K562 (cell line): ENCODE measurements around the gene MCC. TPM values are rescaled to one million over a fixed set of nuclear protein-coding genes. Genes with fewer than 3 reads are reported as not detected.

Experiments
- ATAC-seq: fragments of 200-7000 bp; cut with Tn5 transposase; 3 replicates; pipeline ENCODE4 v1.9.1; 2020; ENCODE audit warnings: moderate library complexity
- BruUV-seq: library from RNA; stranded (reverse); fragments of 400-500 nt; replicated peaks from 2 replicates; lab custom pipeline; 2021; lab: Mats Ljungman, UMichigan
- CTCF ChIA-PET: fragments of 300-600 bp; formaldehyde crosslinking; extraction: SDS; loops from one replicate; lab custom pipeline; 2021; ENCODE audit warnings: low intra/inter-chr PET ratio; lab: Yijun Ruan, JAX
- POLR2A ChIA-PET: fragments of 300-600, 350-650 bp; sonication (Branson Sonifier 250); formaldehyde crosslinking; extraction: SDS; loops from one replicate; lab custom pipeline; 2021; ENCODE audit warnings: antibody characterized with exemption, inconsistent platforms; lab: Yijun Ruan, JAX
- DNase-seq, 4 experiments: peaks; one replicate each; pipeline versions ENCODE4 v3.0.0 to v3.0.0-alpha.2; 2011 to 2018; ENCODE audit warnings: low spot score in 3 of 4, mixed read lengths in 3 of 4; ENCODE audit errors: extremely low read depth in 1 of 4
- FAIRE-seq: peaks from 2 replicates; lab custom pipeline; 2011; peaks lifted over from hg19 to GRCh38; lab: Jason Lieb, UNC
- H2AFZ ChIP-seq: 2 replicates; pipeline ENCODE4 v1.6.0; 2011; ENCODE audit warnings: low read depth, low read length, control low read depth, inconsistent platforms
- H3K27ac ChIP-seq: fragments of 200-600 bp; 3 replicates; pipeline ENCODE4 v1.8.0; 2011; ENCODE audit warnings: low read depth, mild to moderate bottlenecking, control low read depth, inconsistent platforms, low read length, moderate library complexity, mixed read lengths; ENCODE audit errors: extremely low read depth
- H3K27me3 ChIP-seq, 2 experiments: fragments of 300-600 bp in 1 of 2; 2 replicates in 1 of 2; 3 replicates in 1 of 2; pipeline versions ENCODE4 v1.6.0 to v1.8.0; 2011; ENCODE audit warnings: inconsistent platforms in 2 of 2, low read length in 2 of 2, mild to moderate bottlenecking in 1 of 2, mixed read lengths in 1 of 2, moderate library complexity in 1 of 2; ENCODE audit not compliant: control insufficient read depth in 2 of 2, insufficient read depth in 2 of 2
- H3K36me3 ChIP-seq: fragments of 300-600 bp; 3 replicates; pipeline ENCODE4 v1.8.0; 2011; ENCODE audit warnings: mild to moderate bottlenecking, low read length, inconsistent platforms; ENCODE audit not compliant: control insufficient read depth, insufficient read depth
- H3K4me1 ChIP-seq, 2 experiments: fragments of 200-600 bp in 1 of 2; replicated peaks in 1 of 2; 2 replicates in 1 of 2; 3 replicates in 1 of 2; pipeline versions ENCODE4 v1.5.1 to v1.8.0; 2011; ENCODE audit warnings: inconsistent platforms in 2 of 2, low read length in 2 of 2, mild to moderate bottlenecking in 1 of 2, mixed read lengths in 1 of 2, moderate library complexity in 1 of 2; ENCODE audit not compliant: control insufficient read depth in 2 of 2, insufficient read depth in 2 of 2
- H3K4me2 ChIP-seq: 2 replicates; pipeline ENCODE4 v1.6.1; 2011; ENCODE audit warnings: low read length, control low read depth, inconsistent platforms, mixed read lengths; ENCODE audit not compliant: insufficient read depth
- H3K4me3 ChIP-seq: fragments of 200-600 bp; sonication (generic), shearing (Covaris generic); 2 replicates; pipeline ENCODE4 v1.5.1; 2016; ENCODE audit warnings: control low read depth, inconsistent platforms
- H3K79me2 ChIP-seq: fragments of 200-600 bp; 3 replicates; pipeline ENCODE4 v1.8.0; 2011; ENCODE audit warnings: low read length, inconsistent platforms; ENCODE audit not compliant: control insufficient read depth, insufficient read depth
- H3K9ac ChIP-seq, 2 experiments: 2 replicates each; pipeline versions ENCODE4 v1.6.0 to v1.6.1; 2011; ENCODE audit warnings: low read depth in 2 of 2, low read length in 2 of 2, control low read depth in 1 of 2, inconsistent platforms in 1 of 2, mild to moderate bottlenecking in 1 of 2, mixed read lengths in 1 of 2; ENCODE audit not compliant: insufficient read depth in 1 of 2
- H3K9me1 ChIP-seq: one replicate; pipeline ENCODE4 v1.6.0; 2011; ENCODE audit warnings: inconsistent platforms, mild to moderate bottlenecking, low read length, moderate library complexity; ENCODE audit not compliant: control insufficient read depth, insufficient read depth
- H3K9me3 ChIP-seq: replicated peaks from 2 replicates; pipeline ENCODE4 v1.5.1; 2011; ENCODE audit warnings: low read depth, low read length, inconsistent platforms; ENCODE audit not compliant: control insufficient read depth, insufficient read depth
- H4K20me1 ChIP-seq: replicated peaks from 2 replicates; pipeline ENCODE4 v1.6.1; 2011; ENCODE audit warnings: low read length, inconsistent platforms, mixed read lengths; ENCODE audit not compliant: control insufficient read depth, insufficient read depth
- BCOR ChIP-seq: fragments of 450-650 bp; IDR thresholded peaks from 2 replicates; pipeline ENCODE4 v1.6.1; 2016
- CBX2 ChIP-seq: fragments of 200-600 bp; sonication (generic); IDR thresholded peaks from one replicate; pipeline ENCODE4 v1.6.1; 2012; ENCODE audit warnings: mild to moderate bottlenecking, low read length, inconsistent platforms; ENCODE audit not compliant: insufficient read depth, poor library complexity, severe bottlenecking
- CHD4 ChIP-seq: fragments of 200-600 bp; sonication (generic); IDR thresholded peaks from 3 replicates; pipeline ENCODE4 v1.6.1; 2012; ENCODE audit warnings: low read depth, mild to moderate bottlenecking, mixed read lengths, low read length, inconsistent platforms; ENCODE audit not compliant: insufficient read depth, insufficient replicate concordance, poor library complexity, severe bottlenecking
- PCBP2 ChIP-seq: fragments of 200-400 bp; formaldehyde crosslinking; IDR thresholded peaks from 2 replicates; pipeline ENCODE4 v1.6.1; 2018; ENCODE audit warnings: low read length, low read depth, mild to moderate bottlenecking, moderate library complexity; ENCODE audit not compliant: poor library complexity, severe bottlenecking
- SRSF3 ChIP-seq: fragments of 200-400 bp; formaldehyde crosslinking; IDR thresholded peaks from 2 replicates; pipeline ENCODE4 v1.6.1; 2016; ENCODE audit warnings: mild to moderate bottlenecking, low read length, moderate library complexity; ENCODE audit not compliant: insufficient read depth
- TEAD4 ChIP-seq, 2 experiments: sonication (generic) in 1 of 2; formaldehyde crosslinking in 1 of 2; IDR thresholded peaks; 2 replicates each; pipeline versions ENCODE4 v1.6.1 to v1.8.0; 2012 to 2022; ENCODE audit warnings: borderline replicate concordance in 1 of 2, inconsistent platforms in 1 of 2, low read length in 1 of 2, mild to moderate bottlenecking in 1 of 2, missing genetic modification reagents in 1 of 2
- ZNF253 ChIP-seq: fragments of 250-450 bp; sonication (Bioruptor Pico); conservative IDR thresholded peaks from 2 replicates; pipeline ENCODE4 v1.6.1; 2021; ENCODE audit warnings: mild to moderate bottlenecking
- ZNF644 ChIP-seq: fragments of 200-800 bp; sonication (Bioruptor generic); IDR thresholded peaks from 2 replicates; pipeline ENCODE4 v1.6.1; 2016; ENCODE audit warnings: low read depth, missing genetic modification characterization, missing compliant biosample characterization
- WGBS: fragments of 100-300 bp; shearing (Covaris generic); methylation state at CpG from one replicate; pipeline ENCODE4 v1.1.6; 2016; ENCODE audit warnings: low coverage, mixed read lengths; ENCODE audit not compliant: insufficient coverage; ENCODE audit errors: missing lambda C conversion rate; 5-methylcytosine and 5-hydroxymethylcytosine counted together
- in situ Hi-C: fragments of 300-500 bp; cut with MboI; formaldehyde crosslinking; loops from 4 replicates; pipeline ENCODE4 v1.15.0; 2018; ENCODE audit warnings: inconsistent platforms, mixed read lengths
- intact Hi-C: fragments of 100-400 bp; cut with micrococcal nuclease; formaldehyde crosslinking; loops from 2 replicates; pipeline ENCODE4 v1.14.2; 2022
- polyA plus RNA-seq, 8 experiments: library from polyadenylated mRNA; depleted of rRNA in 4 of 8; stranded (reverse) in 5 of 8; unstranded in 3 of 8; fragments of >200 nt; fragmentation: Nextera tagmentation in 2 of 8; fragmentation: Illumina TruSeq in 1 of 8; extraction: Ambion mirVana in 2 of 8; extraction: Trizol in 1 of 8; gene quantifications; 2 replicates each; pipeline versions ENCODE4 v1.2.1 to v1.2.3, GENCODE V29; 2011 to 2014; ENCODE audit warnings: inconsistent platforms in 1 of 8, missing spikeins in 1 of 8
- total RNA-seq, 7 experiments: library from RNA; depleted of rRNA in 6 of 7; stranded (reverse); fragments of >200 nt in 6 of 7; fragmentation: Illumina TruSeq in 2 of 7; extraction: Trizol in 2 of 7; gene quantifications; 2 replicates each; pipeline versions ENCODE4 v1.2.1 to v1.2.3, GENCODE V29; 2011 to 2021; ENCODE audit warnings: low replicate concordance in 1 of 7
- TF ChIP-seq, protein P1 (sequence below): IDR thresholded peaks from 3 replicates; pipeline ENCODE4 v1.6.1; 2011; ENCODE audit warnings: borderline replicate concordance, mild to moderate bottlenecking, moderate library complexity; ENCODE audit not compliant: insufficient read length; ENCODE audit errors: extremely low read depth

MCC gene
- total and polyA plus RNA-seq, 9 of the 15 experiments (the other 6 are each of a cell fraction or from before 2014, with no cell fraction given), result 0.04 to 0.24 (median 0.06) TPM; not detected in 1

DNA sequence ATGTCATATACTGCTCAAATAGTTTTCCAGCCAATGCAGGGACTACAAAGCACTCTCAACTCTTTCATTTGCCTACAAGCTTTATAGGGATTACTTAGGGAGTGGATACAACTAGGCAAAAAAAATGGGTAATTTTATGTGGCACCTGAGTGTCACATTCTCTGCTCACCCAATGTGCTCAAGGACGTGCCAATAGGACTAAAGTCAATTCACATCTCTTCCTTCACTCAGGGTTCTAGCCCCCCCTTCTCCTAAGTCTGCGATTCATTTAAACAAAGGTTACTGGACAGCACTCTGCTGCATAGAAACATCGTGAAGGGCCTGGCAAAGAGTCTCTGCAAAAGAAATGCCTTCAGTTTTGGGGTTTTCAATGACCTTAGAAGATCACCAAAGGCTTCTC is 195.8 kb downstream of the MCC start:
- no peaks in the 10 kb centered on the region for H4K20me1 ChIP-seq
- in situ Hi-C loops, result no loop called here
- no peak overlapping the region for H3K4me3 ChIP-seq
- ATAC-seq, result no peak
- TF ChIP-seq ZNF253 (CRISPR knock-in tag) (no peak), ZNF644 (no peak), CHD4 (no peak)
- no peaks in the 10 kb centered on the region for H3K9me3 ChIP-seq
- intact Hi-C loops, result no loop called here
- no peaks in the 10 kb centered on the region for H3K36me3 ChIP-seq
- no peaks in the 10 kb centered on the region for H3K9me1 ChIP-seq
- WGBS, result 0% methylated on average over 3 of the region's 3 CpGs
- H3K4me1 ChIP-seq, result peaks cover 0 to 9% of the 10 kb centered on the region in 2 experiments; a peak in 2 of 5 replicates
- no peaks in the 10 kb centered on the region for H3K79me2 ChIP-seq
- POLR2A ChIA-PET, result no interaction called here
- no peak for DNase-seq
- BruUV-seq, result no TSS peak
- FAIRE-seq, result no peak
- CTCF ChIA-PET, result no interaction called here
- H3K27ac ChIP-seq, result no peak overlapping the region
- H3K9ac ChIP-seq, result no peak overlapping the region
- H2AFZ ChIP-seq, result no peak overlapping the region
- H3K4me2 ChIP-seq, result no peak overlapping the region
- H3K27me3 ChIP-seq, result peaks cover 33 to 44% of the 10 kb centered on the region in 2 experiments

DNA sequence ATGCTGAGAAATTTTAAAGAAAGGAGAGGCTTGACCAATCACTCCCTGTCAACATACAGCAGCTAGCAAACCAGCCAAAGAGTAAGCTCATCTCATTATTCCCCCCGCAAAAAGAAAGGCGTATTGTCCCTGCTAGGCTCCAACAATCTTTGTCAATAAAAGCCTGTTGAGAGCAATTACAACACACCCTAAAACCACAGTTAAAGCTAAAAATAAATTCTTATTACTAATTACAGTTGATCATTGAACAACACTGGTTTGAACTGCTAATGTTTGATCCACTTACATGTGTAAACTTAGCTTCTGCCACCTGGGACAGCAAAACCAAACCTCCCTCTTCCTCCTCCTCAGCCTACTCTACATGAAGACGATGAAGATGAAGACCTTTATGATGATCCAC is 204.7 kb downstream of the MCC start:
- no peak for DNase-seq
- FAIRE-seq, result no peak
- H3K79me2 ChIP-seq, result no peaks in the 10 kb centered on the region
- H4K20me1 ChIP-seq, result no peaks in the 10 kb centered on the region
- H2AFZ ChIP-seq, result no peak overlapping the region
- ATAC-seq, result no peak
- no peaks in the 10 kb centered on the region for H3K9me1 ChIP-seq
- no peak overlapping the region for H3K4me2 ChIP-seq
- 2% methylated on average over 3 of the region's 3 CpGs for WGBS
- H3K4me1 ChIP-seq, result no peaks in the 10 kb centered on the region; a peak in 1 of 5 replicates
- no TSS peak for BruUV-seq
- H3K9ac ChIP-seq, result no peak overlapping the region
- in situ Hi-C loops (no loop called here), intact Hi-C loops (no loop called here)
- H3K9me3 ChIP-seq, result no peaks in the 10 kb centered on the region
- ChIA-PET POLR2A (interaction anchor here (0.8 kb wide), 1 partner anchor 20 kb away, joined by 5 read pairs; no protein-coding TSS in a partner anchor), CTCF (no interaction called here)
- H3K4me3 ChIP-seq, result no peak overlapping the region
- H3K27ac ChIP-seq, result no peak overlapping the region
- no peaks in the 10 kb centered on the region for H3K36me3 ChIP-seq
- H3K27me3 ChIP-seq, result peaks cover 0 to under 1% of the 10 kb centered on the region in 2 experiments; a peak in 2 of 5 replicates
- no peak for TF ChIP-seq CBX2
- no peak for TF ChIP-seq PCBP2
- no peak for TF ChIP-seq SRSF3
- no peak for TF ChIP-seq BCOR
- no peak for TF ChIP-seq TEAD4 (IDR thresholded peaks at IDR 0.05; ENCODE audit: low read length)
- TF ChIP-seq TEAD4 (CRISPR knock-in tag; IDR thresholded peaks at IDR 0.05; ENCODE audit: borderline replicate concordance), result no peak
- TF ChIP-seq, protein P1, sequence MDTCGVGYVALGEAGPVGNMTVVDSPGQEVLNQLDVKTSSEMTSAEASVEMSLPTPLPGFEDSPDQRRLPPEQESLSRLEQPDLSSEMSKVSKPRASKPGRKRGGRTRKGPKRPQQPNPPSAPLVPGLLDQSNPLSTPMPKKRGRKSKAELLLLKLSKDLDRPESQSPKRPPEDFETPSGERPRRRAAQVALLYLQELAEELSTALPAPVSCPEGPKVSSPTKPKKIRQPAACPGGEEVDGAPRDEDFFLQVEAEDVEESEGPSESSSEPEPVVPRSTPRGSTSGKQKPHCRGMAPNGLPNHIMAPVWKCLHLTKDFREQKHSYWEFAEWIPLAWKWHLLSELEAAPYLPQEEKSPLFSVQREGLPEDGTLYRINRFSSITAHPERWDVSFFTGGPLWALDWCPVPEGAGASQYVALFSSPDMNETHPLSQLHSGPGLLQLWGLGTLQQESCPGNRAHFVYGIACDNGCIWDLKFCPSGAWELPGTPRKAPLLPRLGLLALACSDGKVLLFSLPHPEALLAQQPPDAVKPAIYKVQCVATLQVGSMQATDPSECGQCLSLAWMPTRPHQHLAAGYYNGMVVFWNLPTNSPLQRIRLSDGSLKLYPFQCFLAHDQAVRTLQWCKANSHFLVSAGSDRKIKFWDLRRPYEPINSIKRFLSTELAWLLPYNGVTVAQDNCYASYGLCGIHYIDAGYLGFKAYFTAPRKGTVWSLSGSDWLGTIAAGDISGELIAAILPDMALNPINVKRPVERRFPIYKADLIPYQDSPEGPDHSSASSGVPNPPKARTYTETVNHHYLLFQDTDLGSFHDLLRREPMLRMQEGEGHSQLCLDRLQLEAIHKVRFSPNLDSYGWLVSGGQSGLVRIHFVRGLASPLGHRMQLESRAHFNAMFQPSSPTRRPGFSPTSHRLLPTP, result no peak
